ENCODE measurements around the gene KAT2A.
A peak's percentile ranks its signal among the peaks of the same experiment; 100 is the strongest.
"Not testable (repeated sequence)": the region's sequence is repeated elsewhere in the genome, so short reads cannot be mapped to it uniquely, and the experiment has no call there.

KAT2A gene

GRCh38 chr17:42120770-42121769 lies at the start of gene KAT2A:
KAT2A (minus strand) TSS chr17:42121367; CDS start chr17:42121304, 63 bp downstream.
- DNase-seq = peak; percentile 74 to 77

GRCh38 chr17:42169351-42169750 lies 48.2 kb upstream of the KAT2A start:
- DNase-seq = no peak

GRCh38 chr17:42167807-42168206 lies 46.6 kb upstream of the KAT2A start:
- no peak for DNase-seq

- DNase-seq = no peak
Measured at GRCh38 chr17:42166196-42166763, 45.1 kb upstream of the KAT2A start.

GRCh38 chr17:42165751-42166150 lies 44.6 kb upstream of the KAT2A start:
- no peak for DNase-seq

- DNase-seq = no peak
Measured at GRCh38 chr17:42163696-42164407, 42.7 kb upstream of the KAT2A start.

- peak in 1 of 2 donors; percentile 22 for DNase-seq
Measured at GRCh38 chr17:42163113-42163512, 41.9 kb upstream of the KAT2A start.

- DNase-seq = no peak
Measured at GRCh38 chr17:42160531-42160910, 39.4 kb upstream of the KAT2A start.

- DNase-seq = no peak
Measured at GRCh38 chr17:42159796-42160530, 38.8 kb upstream of the KAT2A start.

GRCh38 chr17:42155614-42156045 lies 34.5 kb upstream of the KAT2A start:
- DNase-seq = no peak

GRCh38 chr17:42153919-42154742 lies 33.0 kb upstream of the KAT2A start:
- DNase-seq = peak in 1 of 2 donors; percentile 11

- no peak for DNase-seq
Measured at GRCh38 chr17:42146911-42147607, 25.9 kb upstream of the KAT2A start.

GRCh38 chr17:42143138-42143537 lies 22.0 kb upstream of the KAT2A start:
- DNase-seq = not testable (repeated sequence)

GRCh38 chr17:42142371-42142896 lies 21.3 kb upstream of the KAT2A start:
- DNase-seq = no peak

GRCh38 chr17:42141382-42141781 lies 20.2 kb upstream of the KAT2A start:
- DNase-seq = no peak

- DNase-seq = not testable (repeated sequence)
Measured at GRCh38 chr17:42140690-42141089, 19.5 kb upstream of the KAT2A start.

- DNase-seq = no peak
Measured at GRCh38 chr17:42138749-42139492, 17.8 kb upstream of the KAT2A start.

GRCh38 chr17:42136654-42137051 lies 15.5 kb upstream of the KAT2A start:
- DNase-seq = no peak

GRCh38 chr17:42135664-42136653 lies 14.8 kb upstream of the KAT2A start:
- DNase-seq = peak in 1 of 2 donors; percentile 44

All from CD4-positive, alpha-beta T cell treated with Interleukin-4 for 1 hour (primary cell).